ENCODE results near the gene ANKS1A.

DNA sequence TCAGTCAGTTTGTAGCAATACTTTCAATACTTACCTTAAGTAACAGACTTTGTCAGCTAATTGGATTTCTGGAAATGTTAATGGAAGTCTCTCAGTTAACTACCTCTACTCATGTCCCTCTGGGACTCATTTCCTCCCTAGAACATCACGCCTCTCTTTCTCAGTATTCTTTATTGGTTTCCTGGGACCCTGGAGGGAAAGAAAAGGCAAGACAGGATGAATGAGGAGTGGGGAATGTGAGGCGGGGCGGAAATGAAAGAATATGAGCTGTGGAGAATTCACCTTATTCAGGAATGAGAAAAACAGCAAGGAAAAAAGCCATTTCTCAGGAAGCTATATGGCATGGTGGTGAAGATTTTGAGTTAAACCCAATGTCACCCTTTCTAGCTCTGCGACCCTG, 62.7 kb downstream of the ANKS1A start:
- TF ChIP-seq KDM5A (IDR thresholded peaks at IDR 0.05), result no peak
- TF ChIP-seq SMC3 (IDR thresholded peaks at IDR 0.05), result no peak
- TF ChIP-seq, protein P1, sequence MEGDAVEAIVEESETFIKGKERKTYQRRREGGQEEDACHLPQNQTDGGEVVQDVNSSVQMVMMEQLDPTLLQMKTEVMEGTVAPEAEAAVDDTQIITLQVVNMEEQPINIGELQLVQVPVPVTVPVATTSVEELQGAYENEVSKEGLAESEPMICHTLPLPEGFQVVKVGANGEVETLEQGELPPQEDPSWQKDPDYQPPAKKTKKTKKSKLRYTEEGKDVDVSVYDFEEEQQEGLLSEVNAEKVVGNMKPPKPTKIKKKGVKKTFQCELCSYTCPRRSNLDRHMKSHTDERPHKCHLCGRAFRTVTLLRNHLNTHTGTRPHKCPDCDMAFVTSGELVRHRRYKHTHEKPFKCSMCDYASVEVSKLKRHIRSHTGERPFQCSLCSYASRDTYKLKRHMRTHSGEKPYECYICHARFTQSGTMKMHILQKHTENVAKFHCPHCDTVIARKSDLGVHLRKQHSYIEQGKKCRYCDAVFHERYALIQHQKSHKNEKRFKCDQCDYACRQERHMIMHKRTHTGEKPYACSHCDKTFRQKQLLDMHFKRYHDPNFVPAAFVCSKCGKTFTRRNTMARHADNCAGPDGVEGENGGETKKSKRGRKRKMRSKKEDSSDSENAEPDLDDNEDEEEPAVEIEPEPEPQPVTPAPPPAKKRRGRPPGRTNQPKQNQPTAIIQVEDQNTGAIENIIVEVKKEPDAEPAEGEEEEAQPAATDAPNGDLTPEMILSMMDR (IDR thresholded peaks at IDR 0.05), result no peak
- TF ChIP-seq ZFP36 (IDR thresholded peaks at IDR 0.05; ENCODE audit: borderline replicate concordance, partially characterized antibody), result no peak
- no peak for TF ChIP-seq RAD21 (conservative IDR thresholded peaks at IDR 0.05 in 1 of 2, IDR thresholded peaks at IDR 0.05 in 1 of 2)
- no peak for TF ChIP-seq HOXA7 (CRISPR knock-in tag; IDR thresholded peaks at IDR 0.05)
- TF ChIP-seq, protein P2, sequence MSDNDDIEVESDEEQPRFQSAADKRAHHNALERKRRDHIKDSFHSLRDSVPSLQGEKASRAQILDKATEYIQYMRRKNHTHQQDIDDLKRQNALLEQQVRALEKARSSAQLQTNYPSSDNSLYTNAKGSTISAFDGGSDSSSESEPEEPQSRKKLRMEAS (IDR thresholded peaks at IDR 0.05), result no peak
- no peak for TF ChIP-seq KDM1A (IDR thresholded peaks at IDR 0.05; ENCODE audit: low read depth)

All from A549 (cell line).